WTC11 (cell line): ENCODE measurements around the gene SOX4. TPM values are rescaled to one million over a fixed set of nuclear protein-coding genes. Genes with fewer than 3 reads are reported as not detected.

Experiments used
- ATAC-seq: fragments of 200-7000 bp; cut with Tn5 transposase; 2 replicates; pipeline ENCODE4 v1.10.0; 2021; ENCODE audit warnings: mild to moderate bottlenecking, moderate library complexity
- CTCF ChIA-PET: fragments of 300-600 bp; sonication (Branson Sonifier 250); formaldehyde crosslinking; loops from one replicate; lab custom pipeline; 2021; ENCODE audit warnings: antibody characterized with exemption; lab: Charles Lee
- POLR2A ChIA-PET: fragments of 350-600 bp; sonication (Branson Sonifier 250); formaldehyde crosslinking; loops from one replicate; lab custom pipeline; 2021; ENCODE audit warnings: antibody characterized with exemption; lab: Charles Lee
- DNase-seq: peaks from one replicate; pipeline ENCODE4 v3.0.0; 2021; ENCODE audit warnings: low spot score
- H3K27ac Mint-ChIP-seq: 2 replicates; pipeline ENCODE4 v1.8.0; 2021; ENCODE audit warnings: mixed read lengths
- H3K27me3 Mint-ChIP-seq: 2 replicates; pipeline ENCODE4 v1.8.0; 2021; ENCODE audit warnings: low read depth, mild to moderate bottlenecking, moderate library complexity, mixed read lengths
- H3K36me3 Mint-ChIP-seq: 2 replicates; pipeline ENCODE4 v1.8.0; 2021; ENCODE audit warnings: mixed read lengths
- H3K4me1 Mint-ChIP-seq: 2 replicates; pipeline ENCODE4 v1.8.0; 2022; ENCODE audit warnings: mixed read lengths
- H3K4me3 Mint-ChIP-seq: 2 replicates; pipeline ENCODE4 v1.8.0; 2021; ENCODE audit warnings: mild to moderate bottlenecking, moderate library complexity, mixed read lengths
- H3K9me3 Mint-ChIP-seq: 2 replicates; pipeline ENCODE4 v1.8.0; 2021; ENCODE audit warnings: mixed read lengths
- AR ChIP-seq: fragments of 250-450 bp; sonication (Bioruptor Pico); IDR thresholded peaks from 2 replicates; pipeline ENCODE4 v1.9.0; 2021; ENCODE audit warnings: mild to moderate bottlenecking
- ATF1 ChIP-seq: sonication (generic); formaldehyde crosslinking; IDR thresholded peaks from 2 replicates; pipeline ENCODE4 v1.8.1; 2023; ENCODE audit warnings: mild to moderate bottlenecking, moderate library complexity, missing genetic modification reagents
- CDX4 ChIP-seq: fragments of 250-450 bp; sonication (Bioruptor Pico); IDR thresholded peaks from 2 replicates; pipeline ENCODE4 v1.9.0; 2021; ENCODE audit warnings: moderate library complexity, mild to moderate bottlenecking, inconsistent platforms, borderline replicate concordance
- EMX1 ChIP-seq: fragments of 250-450 bp; sonication (Bioruptor Pico); IDR thresholded peaks from 2 replicates; pipeline ENCODE4 v1.8.0; 2021; ENCODE audit warnings: mild to moderate bottlenecking
- ESRRA ChIP-seq: sonication (generic); formaldehyde crosslinking; IDR thresholded peaks from 2 replicates; pipeline ENCODE4 v1.8.1; 2022; ENCODE audit warnings: mild to moderate bottlenecking, missing genetic modification reagents, borderline replicate concordance
- GABPB1 ChIP-seq: sonication (generic); formaldehyde crosslinking; IDR thresholded peaks from 2 replicates; pipeline ENCODE4 v1.8.1; 2023; ENCODE audit warnings: mild to moderate bottlenecking, missing genetic modification reagents
- IRF2 ChIP-seq: sonication (generic); formaldehyde crosslinking; IDR thresholded peaks from 2 replicates; pipeline ENCODE4 v1.8.0; 2022; ENCODE audit warnings: low read depth, missing genetic modification reagents, borderline replicate concordance
- JUN ChIP-seq: sonication (generic); formaldehyde crosslinking; IDR thresholded peaks from 2 replicates; pipeline ENCODE4 v1.8.0; 2023; ENCODE audit warnings: mild to moderate bottlenecking, missing genetic modification reagents
- KAT7 ChIP-seq: sonication (generic); formaldehyde crosslinking; IDR thresholded peaks from 2 replicates; pipeline ENCODE4 v1.8.1; 2023; ENCODE audit warnings: missing genetic modification reagents, mild to moderate bottlenecking, borderline replicate concordance
- NFE2L1 ChIP-seq: sonication (generic); formaldehyde crosslinking; IDR thresholded peaks from 2 replicates; pipeline ENCODE4 v1.8.1; 2023; ENCODE audit warnings: missing genetic modification reagents
- PREB ChIP-seq: sonication (generic); formaldehyde crosslinking; IDR thresholded peaks from 2 replicates; pipeline ENCODE4 v1.8.1; 2022; ENCODE audit warnings: mild to moderate bottlenecking, missing genetic modification reagents, moderate library complexity, borderline replicate concordance
- SP1 ChIP-seq: sonication (generic); formaldehyde crosslinking; conservative IDR thresholded peaks from 2 replicates; pipeline ENCODE4 v1.8.1; 2022; ENCODE audit warnings: missing genetic modification reagents
- TEAD1 ChIP-seq: sonication (generic); formaldehyde crosslinking; IDR thresholded peaks from 2 replicates; pipeline ENCODE4 v1.8.0; 2022; ENCODE audit warnings: mild to moderate bottlenecking, missing genetic modification reagents
- ZNF138 ChIP-seq: sonication (generic); formaldehyde crosslinking; conservative IDR thresholded peaks from 2 replicates; pipeline ENCODE4 v1.8.1; 2022; ENCODE audit warnings: mild to moderate bottlenecking, moderate library complexity, missing genetic modification reagents
- ZNF263 ChIP-seq: sonication (generic); formaldehyde crosslinking; IDR thresholded peaks from 2 replicates; pipeline ENCODE4 v1.8.1; 2022; ENCODE audit warnings: low read depth, mild to moderate bottlenecking, moderate library complexity, missing genetic modification reagents
- ZNF317 ChIP-seq: sonication (generic); formaldehyde crosslinking; IDR thresholded peaks from 2 replicates; pipeline ENCODE4 v1.8.1; 2023; ENCODE audit warnings: low read depth, mild to moderate bottlenecking, moderate library complexity, missing genetic modification reagents, borderline replicate concordance
- ZNF416 ChIP-seq: fragments of 250-450 bp; sonication (Bioruptor Pico); IDR thresholded peaks from 2 replicates; pipeline ENCODE4 v1.9.0; 2021; ENCODE audit warnings: mild to moderate bottlenecking, inconsistent platforms
- total RNA-seq: library from RNA; stranded (reverse); gene quantifications from 3 replicates; pipeline ENCODE4 v1.2.3, GENCODE V29; 2021
- TF ChIP-seq, protein P1 (sequence below): fragments of 250-450 bp; sonication (Bioruptor Pico); IDR thresholded peaks from 2 replicates; pipeline ENCODE4 v1.9.0; 2021; ENCODE audit warnings: mild to moderate bottlenecking
- TF ChIP-seq, protein P2 (sequence below): sonication (generic); formaldehyde crosslinking; IDR thresholded peaks from 2 replicates; pipeline ENCODE4 v1.8.1; 2022; ENCODE audit warnings: missing genetic modification reagents, borderline replicate concordance
- TF ChIP-seq, protein P3 (sequence below): sonication (generic); formaldehyde crosslinking; conservative IDR thresholded peaks from 2 replicates; pipeline ENCODE4 v1.8.1; 2023; ENCODE audit warnings: mild to moderate bottlenecking, low read depth, missing genetic modification reagents, moderate library complexity
- TF ChIP-seq, protein P4 (sequence below): fragments of 200-600 bp; IDR thresholded peaks from 2 replicates; pipeline ENCODE4 v1.8.0; 2022; ENCODE audit warnings: antibody characterized with exemption

Gene SOX4
- total RNA-seq, 1 experiment from 2014 or later, result 182 TPM

GRCh38 chr6:21616005-21616404 is 22.5 kb downstream of the SOX4 start:
- TF ChIP-seq GABPB1 (no peak), IRF2 (CRISPR knock-in tag) (no peak), JUN (CRISPR knock-in tag) (no peak), KAT7 (no peak), ZNF263 (CRISPR knock-in tag) (no peak), ZNF317 (no peak), NFE2L1 (CRISPR knock-in tag) (no peak)
- TF ChIP-seq, protein P1, sequence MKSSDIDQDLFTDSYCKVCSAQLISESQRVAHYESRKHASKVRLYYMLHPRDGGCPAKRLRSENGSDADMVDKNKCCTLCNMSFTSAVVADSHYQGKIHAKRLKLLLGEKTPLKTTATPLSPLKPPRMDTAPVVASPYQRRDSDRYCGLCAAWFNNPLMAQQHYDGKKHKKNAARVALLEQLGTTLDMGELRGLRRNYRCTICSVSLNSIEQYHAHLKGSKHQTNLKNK (CRISPR knock-in tag), result no peak
- TF ChIP-seq, protein P2, sequence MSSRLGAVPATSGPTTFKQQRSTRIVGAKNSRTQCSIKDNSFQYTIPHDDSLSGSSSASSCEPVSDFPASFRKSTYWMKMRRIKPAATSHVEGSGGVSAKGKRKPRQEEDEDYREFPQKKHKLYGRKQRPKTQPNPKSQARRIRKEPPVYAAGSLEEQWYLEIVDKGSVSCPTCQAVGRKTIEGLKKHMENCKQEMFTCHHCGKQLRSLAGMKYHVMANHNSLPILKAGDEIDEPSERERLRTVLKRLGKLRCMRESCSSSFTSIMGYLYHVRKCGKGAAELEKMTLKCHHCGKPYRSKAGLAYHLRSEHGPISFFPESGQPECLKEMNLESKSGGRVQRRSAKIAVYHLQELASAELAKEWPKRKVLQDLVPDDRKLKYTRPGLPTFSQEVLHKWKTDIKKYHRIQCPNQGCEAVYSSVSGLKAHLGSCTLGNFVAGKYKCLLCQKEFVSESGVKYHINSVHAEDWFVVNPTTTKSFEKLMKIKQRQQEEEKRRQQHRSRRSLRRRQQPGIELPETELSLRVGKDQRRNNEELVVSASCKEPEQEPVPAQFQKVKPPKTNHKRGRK (CRISPR knock-in tag), result no peak
- Mint-ChIP-seq H3K9me3 (no peaks in the 10 kb centered on the region), H3K27ac (no peak overlapping the region), H3K4me1 (peaks cover 31% of the 10 kb centered on the region), H3K36me3 (no peaks in the 10 kb centered on the region), H3K27me3 (no peaks in the 10 kb centered on the region), H3K4me3 (no peak overlapping the region)
- DNase-seq (no peak), ATAC-seq (no peak)
- CTCF ChIA-PET, result no interaction called here
- POLR2A ChIA-PET, result interaction anchor here (0.6 kb wide), 1 partner anchor 11 kb away, joined by 9 read pairs; no protein-coding TSS in a partner anchor

DNA sequence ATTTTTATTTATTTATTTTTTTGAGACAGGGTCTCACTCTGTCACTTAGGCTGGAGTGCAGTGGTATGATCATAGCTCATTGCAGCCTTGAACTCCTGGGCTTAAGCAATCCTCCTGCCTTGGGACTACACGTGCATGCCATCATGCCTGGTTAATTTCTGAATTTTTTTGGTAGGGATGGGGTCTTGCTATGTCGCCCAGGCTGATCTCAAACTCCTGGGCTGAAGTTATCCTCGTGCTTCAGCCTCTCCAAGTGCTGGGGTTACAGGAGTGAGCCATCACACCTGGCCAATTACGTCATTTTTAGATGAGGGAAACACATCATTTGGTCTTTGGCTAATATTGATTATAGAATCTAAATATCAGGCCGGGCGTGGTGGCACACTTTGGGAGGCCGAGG is 32.1 kb downstream of the SOX4 start:
- H3K27ac Mint-ChIP-seq, result no peak overlapping the region
- H3K27me3 Mint-ChIP-seq, result no peaks in the 10 kb centered on the region; the same call in 1 of the 2 replicates
- H3K36me3 Mint-ChIP-seq, result no peaks in the 10 kb centered on the region
- ChIA-PET CTCF (no interaction called here), POLR2A (interaction anchor here (0.7 kb wide), 1 partner anchor 25 kb away, joined by 6 read pairs; no protein-coding TSS in a partner anchor)
- DNase-seq (no peak), ATAC-seq (no peak)
- H3K9me3 Mint-ChIP-seq, result peaks cover 6% of the 10 kb centered on the region; the same call in 1 of the 2 replicates
- peaks cover 3% of the 10 kb centered on the region; the same call in 1 of the 2 replicates for H3K4me1 Mint-ChIP-seq
- no peak overlapping the region for H3K4me3 Mint-ChIP-seq
- TF ChIP-seq EMX1 (CRISPR knock-in tag) (no peak), TEAD1 (CRISPR knock-in tag) (no peak), PREB (no peak), ESRRA (CRISPR knock-in tag) (no peak)
- TF ChIP-seq, protein P3, sequence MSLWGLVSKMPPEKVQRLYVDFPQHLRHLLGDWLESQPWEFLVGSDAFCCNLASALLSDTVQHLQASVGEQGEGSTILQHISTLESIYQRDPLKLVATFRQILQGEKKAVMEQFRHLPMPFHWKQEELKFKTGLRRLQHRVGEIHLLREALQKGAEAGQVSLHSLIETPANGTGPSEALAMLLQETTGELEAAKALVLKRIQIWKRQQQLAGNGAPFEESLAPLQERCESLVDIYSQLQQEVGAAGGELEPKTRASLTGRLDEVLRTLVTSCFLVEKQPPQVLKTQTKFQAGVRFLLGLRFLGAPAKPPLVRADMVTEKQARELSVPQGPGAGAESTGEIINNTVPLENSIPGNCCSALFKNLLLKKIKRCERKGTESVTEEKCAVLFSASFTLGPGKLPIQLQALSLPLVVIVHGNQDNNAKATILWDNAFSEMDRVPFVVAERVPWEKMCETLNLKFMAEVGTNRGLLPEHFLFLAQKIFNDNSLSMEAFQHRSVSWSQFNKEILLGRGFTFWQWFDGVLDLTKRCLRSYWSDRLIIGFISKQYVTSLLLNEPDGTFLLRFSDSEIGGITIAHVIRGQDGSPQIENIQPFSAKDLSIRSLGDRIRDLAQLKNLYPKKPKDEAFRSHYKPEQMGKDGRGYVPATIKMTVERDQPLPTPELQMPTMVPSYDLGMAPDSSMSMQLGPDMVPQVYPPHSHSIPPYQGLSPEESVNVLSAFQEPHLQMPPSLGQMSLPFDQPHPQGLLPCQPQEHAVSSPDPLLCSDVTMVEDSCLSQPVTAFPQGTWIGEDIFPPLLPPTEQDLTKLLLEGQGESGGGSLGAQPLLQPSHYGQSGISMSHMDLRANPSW (CRISPR knock-in tag), result no peak

- H3K36me3 Mint-ChIP-seq, result no peaks in the 10 kb centered on the region
- H3K27me3 Mint-ChIP-seq, result no peaks in the 10 kb centered on the region; the same call in 1 of the 2 replicates
- H3K4me1 Mint-ChIP-seq, result peaks cover 3% of the 10 kb centered on the region; the same call in 1 of the 2 replicates
- H3K27ac Mint-ChIP-seq, result no peak overlapping the region
- ATAC-seq (no peak), DNase-seq (no peak)
- no peak overlapping the region for H3K4me3 Mint-ChIP-seq
- H3K9me3 Mint-ChIP-seq, result peaks cover 6% of the 10 kb centered on the region; the same call in 1 of the 2 replicates
- ChIA-PET CTCF (no interaction called here), POLR2A (interaction anchor here (0.7 kb wide), 1 partner anchor 11 kb away, joined by 9 read pairs; no protein-coding TSS in a partner anchor)
- TF ChIP-seq ZNF416 (no peak), ATF1 (CRISPR knock-in tag) (no peak), SP1 (CRISPR knock-in tag) (no peak), ZNF138 (no peak), AR (CRISPR knock-in tag) (no peak), CDX4 (CRISPR knock-in tag) (no peak)
- TF ChIP-seq, protein P4, sequence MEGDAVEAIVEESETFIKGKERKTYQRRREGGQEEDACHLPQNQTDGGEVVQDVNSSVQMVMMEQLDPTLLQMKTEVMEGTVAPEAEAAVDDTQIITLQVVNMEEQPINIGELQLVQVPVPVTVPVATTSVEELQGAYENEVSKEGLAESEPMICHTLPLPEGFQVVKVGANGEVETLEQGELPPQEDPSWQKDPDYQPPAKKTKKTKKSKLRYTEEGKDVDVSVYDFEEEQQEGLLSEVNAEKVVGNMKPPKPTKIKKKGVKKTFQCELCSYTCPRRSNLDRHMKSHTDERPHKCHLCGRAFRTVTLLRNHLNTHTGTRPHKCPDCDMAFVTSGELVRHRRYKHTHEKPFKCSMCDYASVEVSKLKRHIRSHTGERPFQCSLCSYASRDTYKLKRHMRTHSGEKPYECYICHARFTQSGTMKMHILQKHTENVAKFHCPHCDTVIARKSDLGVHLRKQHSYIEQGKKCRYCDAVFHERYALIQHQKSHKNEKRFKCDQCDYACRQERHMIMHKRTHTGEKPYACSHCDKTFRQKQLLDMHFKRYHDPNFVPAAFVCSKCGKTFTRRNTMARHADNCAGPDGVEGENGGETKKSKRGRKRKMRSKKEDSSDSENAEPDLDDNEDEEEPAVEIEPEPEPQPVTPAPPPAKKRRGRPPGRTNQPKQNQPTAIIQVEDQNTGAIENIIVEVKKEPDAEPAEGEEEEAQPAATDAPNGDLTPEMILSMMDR, result no peak
Measured at GRCh38 chr6:21626756-21627155, 33.2 kb downstream of the SOX4 start.
